K562 (cell line): ENCODE data around the gene ZP1. TPM values are rescaled to one million over a fixed set of nuclear protein-coding genes. Genes with fewer than 3 reads are reported as not detected.
A peak's percentile ranks its signal among the peaks of the same experiment; 100 is the strongest.

ENCODE experiments used
- ATAC-seq: fragments of 200-7000 bp; cut with Tn5 transposase; 3 replicates; pipeline ENCODE4 v1.9.1; 2020; ENCODE audit warnings: moderate library complexity
- BruUV-seq: library from RNA; stranded (reverse); fragments of 400-500 nt; replicated peaks from 2 replicates; lab custom pipeline; 2021; lab: Mats Ljungman, UMichigan
- CTCF ChIA-PET: fragments of 300-600 bp; formaldehyde crosslinking; extraction: SDS; loops from one replicate; lab custom pipeline; 2021; ENCODE audit warnings: low intra/inter-chr PET ratio; lab: Yijun Ruan, JAX
- POLR2A ChIA-PET: fragments of 300-600, 350-650 bp; sonication (Branson Sonifier 250); formaldehyde crosslinking; extraction: SDS; loops from one replicate; lab custom pipeline; 2021; ENCODE audit warnings: antibody characterized with exemption, inconsistent platforms; lab: Yijun Ruan, JAX
- DNase-seq, 4 experiments: peaks; one replicate each; pipeline versions ENCODE4 v3.0.0 to v3.0.0-alpha.2; 2011 to 2018; ENCODE audit warnings: low spot score in 3 of 4, mixed read lengths in 3 of 4; ENCODE audit errors: extremely low read depth in 1 of 4
- FAIRE-seq: peaks from 2 replicates; lab custom pipeline; 2011; peaks lifted over from hg19 to GRCh38; lab: Jason Lieb, UNC
- H2AFZ ChIP-seq: 2 replicates; pipeline ENCODE4 v1.6.0; 2011; ENCODE audit warnings: low read depth, low read length, control low read depth, inconsistent platforms
- H3K27ac ChIP-seq: fragments of 200-600 bp; 3 replicates; pipeline ENCODE4 v1.8.0; 2011; ENCODE audit warnings: low read depth, mild to moderate bottlenecking, control low read depth, inconsistent platforms, low read length, moderate library complexity, mixed read lengths; ENCODE audit errors: extremely low read depth
- H3K27me3 ChIP-seq, 2 experiments: fragments of 300-600 bp in 1 of 2; 2 replicates in 1 of 2; 3 replicates in 1 of 2; pipeline versions ENCODE4 v1.6.0 to v1.8.0; 2011; ENCODE audit warnings: inconsistent platforms in 2 of 2, low read length in 2 of 2, mild to moderate bottlenecking in 1 of 2, mixed read lengths in 1 of 2, moderate library complexity in 1 of 2; ENCODE audit not compliant: control insufficient read depth in 2 of 2, insufficient read depth in 2 of 2
- H3K36me3 ChIP-seq: fragments of 300-600 bp; 3 replicates; pipeline ENCODE4 v1.8.0; 2011; ENCODE audit warnings: mild to moderate bottlenecking, low read length, inconsistent platforms; ENCODE audit not compliant: control insufficient read depth, insufficient read depth
- H3K4me1 ChIP-seq, 2 experiments: fragments of 200-600 bp in 1 of 2; replicated peaks in 1 of 2; 2 replicates in 1 of 2; 3 replicates in 1 of 2; pipeline versions ENCODE4 v1.5.1 to v1.8.0; 2011; ENCODE audit warnings: inconsistent platforms in 2 of 2, low read length in 2 of 2, mild to moderate bottlenecking in 1 of 2, mixed read lengths in 1 of 2, moderate library complexity in 1 of 2; ENCODE audit not compliant: control insufficient read depth in 2 of 2, insufficient read depth in 2 of 2
- H3K4me2 ChIP-seq: 2 replicates; pipeline ENCODE4 v1.6.1; 2011; ENCODE audit warnings: low read length, control low read depth, inconsistent platforms, mixed read lengths; ENCODE audit not compliant: insufficient read depth
- H3K4me3 ChIP-seq: fragments of 200-600 bp; sonication (generic), shearing (Covaris generic); 2 replicates; pipeline ENCODE4 v1.5.1; 2016; ENCODE audit warnings: control low read depth, inconsistent platforms
- H3K79me2 ChIP-seq: fragments of 200-600 bp; 3 replicates; pipeline ENCODE4 v1.8.0; 2011; ENCODE audit warnings: low read length, inconsistent platforms; ENCODE audit not compliant: control insufficient read depth, insufficient read depth
- H3K9ac ChIP-seq, 2 experiments: 2 replicates each; pipeline versions ENCODE4 v1.6.0 to v1.6.1; 2011; ENCODE audit warnings: low read depth in 2 of 2, low read length in 2 of 2, control low read depth in 1 of 2, inconsistent platforms in 1 of 2, mild to moderate bottlenecking in 1 of 2, mixed read lengths in 1 of 2; ENCODE audit not compliant: insufficient read depth in 1 of 2
- H3K9me1 ChIP-seq: one replicate; pipeline ENCODE4 v1.6.0; 2011; ENCODE audit warnings: inconsistent platforms, mild to moderate bottlenecking, low read length, moderate library complexity; ENCODE audit not compliant: control insufficient read depth, insufficient read depth
- H3K9me3 ChIP-seq: replicated peaks from 2 replicates; pipeline ENCODE4 v1.5.1; 2011; ENCODE audit warnings: low read depth, low read length, inconsistent platforms; ENCODE audit not compliant: control insufficient read depth, insufficient read depth
- H4K20me1 ChIP-seq: replicated peaks from 2 replicates; pipeline ENCODE4 v1.6.1; 2011; ENCODE audit warnings: low read length, inconsistent platforms, mixed read lengths; ENCODE audit not compliant: control insufficient read depth, insufficient read depth
- HEY1 ChIP-seq: fragments of 250-450 bp; sonication (Bioruptor Pico); IDR thresholded peaks from 2 replicates; pipeline ENCODE4 v1.5.0; 2020; ENCODE audit warnings: mild to moderate bottlenecking, moderate library complexity, borderline replicate concordance
- ILK ChIP-seq: fragments of 450-650 bp; IDR thresholded peaks from 2 replicates; pipeline ENCODE4 v1.6.1; 2016; ENCODE audit warnings: missing genetic modification characterization, low read depth, mild to moderate bottlenecking, missing compliant biosample characterization, moderate library complexity, borderline replicate concordance
- OTX1 ChIP-seq: fragments of 450-650 bp; formaldehyde crosslinking; IDR thresholded peaks from 2 replicates; pipeline ENCODE4 v1.4.0; 2022; ENCODE audit warnings: mild to moderate bottlenecking
- RBM39 ChIP-seq: fragments of 200-400 bp; formaldehyde crosslinking; optimal IDR thresholded peaks from 2 replicates; pipeline ENCODE3; 2018; ENCODE audit warnings: low read depth, low read length
- SMARCB1 ChIP-seq: IDR thresholded peaks from 2 replicates; pipeline ENCODE4 v1.6.1; 2011; ENCODE audit warnings: improper control_type of control experiment, low read depth; ENCODE audit not compliant: insufficient read length
- ZNF133 ChIP-seq: fragments of 250-450 bp; sonication (Bioruptor Pico); IDR thresholded peaks from 2 replicates; pipeline ENCODE4 v1.4.0; 2020; ENCODE audit warnings: mild to moderate bottlenecking
- ZNF184 ChIP-seq: sonication (generic); formaldehyde crosslinking; IDR thresholded peaks from 2 replicates; pipeline ENCODE4 v1.5.0; 2020; ENCODE audit warnings: missing genetic modification reagents
- ZNF586 ChIP-seq: fragments of 450-650 bp; formaldehyde crosslinking; conservative IDR thresholded peaks from 2 replicates; pipeline ENCODE4 v1.4.0; 2020; ENCODE audit warnings: mild to moderate bottlenecking, moderate library complexity
- WGBS: fragments of 100-300 bp; shearing (Covaris generic); methylation state at CpG from one replicate; pipeline ENCODE4 v1.1.6; 2016; ENCODE audit warnings: low coverage, mixed read lengths; ENCODE audit not compliant: insufficient coverage; ENCODE audit errors: missing lambda C conversion rate; 5-methylcytosine and 5-hydroxymethylcytosine counted together
- in situ Hi-C: fragments of 300-500 bp; cut with MboI; formaldehyde crosslinking; loops from 4 replicates; pipeline ENCODE4 v1.15.0; 2018; ENCODE audit warnings: inconsistent platforms, mixed read lengths
- intact Hi-C: fragments of 100-400 bp; cut with micrococcal nuclease; formaldehyde crosslinking; loops from 2 replicates; pipeline ENCODE4 v1.14.2; 2022
- polyA plus RNA-seq, 8 experiments: library from polyadenylated mRNA; depleted of rRNA in 4 of 8; stranded (reverse) in 5 of 8; unstranded in 3 of 8; fragments of >200 nt; fragmentation: Nextera tagmentation in 2 of 8; fragmentation: Illumina TruSeq in 1 of 8; extraction: Ambion mirVana in 2 of 8; extraction: Trizol in 1 of 8; gene quantifications; 2 replicates each; pipeline versions ENCODE4 v1.2.1 to v1.2.3, GENCODE V29; 2011 to 2014; ENCODE audit warnings: inconsistent platforms in 1 of 8, missing spikeins in 1 of 8
- total RNA-seq, 7 experiments: library from RNA; depleted of rRNA in 6 of 7; stranded (reverse); fragments of >200 nt in 6 of 7; fragmentation: Illumina TruSeq in 2 of 7; extraction: Trizol in 2 of 7; gene quantifications; 2 replicates each; pipeline versions ENCODE4 v1.2.1 to v1.2.3, GENCODE V29; 2011 to 2021; ENCODE audit warnings: low replicate concordance in 1 of 7

ZP1 gene
- total and polyA plus RNA-seq, 9 of the 15 experiments (the other 6 are each of a cell fraction or from before 2014, with no cell fraction given), result 0.11 to 0.15 TPM; not detected in 7

DNA sequence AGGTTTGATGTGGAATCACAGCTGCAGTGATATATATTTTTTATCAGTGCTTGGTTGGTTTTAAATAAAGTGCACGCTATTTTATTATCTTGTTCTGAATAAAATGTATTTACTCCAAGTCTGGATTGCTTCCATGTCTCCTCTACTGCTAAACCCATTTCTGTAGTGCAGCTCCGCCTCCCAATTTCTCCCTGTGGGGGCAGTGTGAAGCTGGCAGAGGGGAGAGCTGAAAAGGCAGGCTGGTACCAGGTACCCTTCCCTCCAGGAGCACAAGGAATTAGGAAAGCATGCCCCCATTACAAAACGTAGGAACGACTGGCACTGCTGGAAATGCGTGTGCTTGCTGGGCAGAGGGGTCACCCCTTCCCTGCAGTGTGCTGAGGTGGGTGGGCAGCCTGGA, 56.0 kb downstream of the ZP1 start:
- WGBS, result 69% methylated on average over 5 of the region's 5 CpGs
- Histone ChIP-seq H4K20me1 (peaks cover 5% of the 10 kb centered on the region; the same call in 1 of the 2 replicates), H3K9ac (no peak overlapping the region), H2AFZ (no peak overlapping the region), H3K4me3 (no peak overlapping the region), H3K27ac (no peak overlapping the region), H3K79me2 (peaks cover 10% of the 10 kb centered on the region; the same call in 2 of the 3 replicates), H3K9me3 (no peaks in the 10 kb centered on the region), H3K9me1 (no peaks in the 10 kb centered on the region), H3K4me2 (no peak overlapping the region), H3K4me1 (peaks cover 5 to 22% of the 10 kb centered on the region in 2 experiments; a peak in 4 of 5 replicates), H3K27me3 (peaks cover 29 to 39% of the 10 kb centered on the region in 2 experiments), H3K36me3 (peaks cover 43% of the 10 kb centered on the region)
- in situ Hi-C loops, result no loop called here
- intact Hi-C loops, result no loop called here
- CTCF ChIA-PET, result no interaction called here
- DNase-seq (no peak), FAIRE-seq (no peak), ATAC-seq (no peak)
- POLR2A ChIA-PET, result interaction anchor here (0.9 to 1.6 kb wide), 3 partner anchors 10 to 28 kb away, joined by 3 to 7 read pairs (median 6); no protein-coding TSS in a partner anchor
- TF ChIP-seq OTX1 (no peak), SMARCB1 (no peak), ZNF586 (CRISPR knock-in tag) (no peak), ILK (tag) (no peak), ZNF184 (CRISPR knock-in tag) (no peak), ZNF133 (CRISPR knock-in tag) (no peak)
- BruUV-seq, result no TSS peak

DNA sequence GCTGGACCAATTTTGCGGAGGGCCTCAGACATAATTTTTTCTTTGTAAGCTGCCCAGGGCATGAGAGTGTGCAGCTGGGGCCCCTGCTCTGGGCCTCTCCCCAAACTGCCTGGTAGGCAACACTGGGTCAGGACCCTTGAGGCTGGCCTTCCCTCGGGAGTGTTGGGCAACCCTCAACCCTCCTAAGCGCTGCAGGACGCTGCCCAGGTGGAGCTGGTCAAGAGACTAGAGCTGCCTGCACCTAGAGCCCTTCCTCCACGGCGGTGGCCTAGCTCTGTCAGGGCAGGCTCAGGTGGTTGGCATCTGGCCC, 56.4 kb downstream of the ZP1 start:
- TF ChIP-seq RBM39 (peak; percentile 46), HEY1 (CRISPR knock-in tag) (no peak)
- no peak overlapping the region for H3K4me2 ChIP-seq
- H2AFZ ChIP-seq, result no peak overlapping the region
- H3K27me3 ChIP-seq, result peaks cover 31 to 43% of the 10 kb centered on the region in 2 experiments
- FAIRE-seq (no peak), DNase-seq (no peak), ATAC-seq (peak; percentile 6; the same call in 1 of the 3 replicates)
- 50% methylated on average over 6 of the region's 6 CpGs for WGBS
- peaks cover 2 to 22% of the 10 kb centered on the region in 2 experiments; a peak in 4 of 5 replicates for H3K4me1 ChIP-seq
- peaks cover 5% of the 10 kb centered on the region; the same call in 1 of the 2 replicates for H4K20me1 ChIP-seq
- no peaks in the 10 kb centered on the region for H3K9me1 ChIP-seq
- H3K9me3 ChIP-seq, result no peaks in the 10 kb centered on the region
- H3K27ac ChIP-seq, result no peak overlapping the region
- H3K79me2 ChIP-seq, result peaks cover 8% of the 10 kb centered on the region; the same call in 2 of the 3 replicates
- CTCF ChIA-PET, result no interaction called here
- POLR2A ChIA-PET, result interaction anchor here (0.9 to 1.6 kb wide), 5 partner anchors 9 to 29 kb away, joined by 3 to 7 read pairs (median 5); no protein-coding TSS in a partner anchor
- peaks cover 43% of the 10 kb centered on the region for H3K36me3 ChIP-seq
- H3K4me3 ChIP-seq, result no peak overlapping the region
- intact Hi-C loops (no loop called here), in situ Hi-C loops (no loop called here)
- H3K9ac ChIP-seq, result peak overlapping the region in 1 of 2 experiments; percentile 76; a peak in 1 of 4 replicates
- no TSS peak for BruUV-seq
